Neural cell (in vitro differentiated cells): ENCODE measurements around the gene CLEC16A.

ENCODE experiments used
- EP300 ChIP-seq: fragments of 450-650 bp; conservative IDR thresholded peaks from 2 replicates; pipeline ENCODE4 v1.6.1; 2014; ENCODE audit warnings: antibody characterized with exemption, mild to moderate bottlenecking, moderate library complexity; ENCODE audit not compliant: poor library complexity, severe bottlenecking
- EZH2 ChIP-seq: fragments of 200-600, 300-800 bp; shearing (Covaris generic), sonication (generic); IDR thresholded peaks from 2 replicates; pipeline ENCODE4 v1.6.1; 2014; ENCODE audit warnings: antibody characterized with exemption, low read length, borderline replicate concordance, mild to moderate bottlenecking; ENCODE audit not compliant: insufficient read depth, poor library complexity, severe bottlenecking
- MXI1 ChIP-seq: fragments of 450-650 bp; conservative IDR thresholded peaks from 2 replicates; pipeline ENCODE4 v1.6.1; 2014; ENCODE audit warnings: antibody characterized with exemption, mild to moderate bottlenecking; ENCODE audit not compliant: poor library complexity, severe bottlenecking
- POLR2AphosphoS5 ChIP-seq: IDR thresholded peaks from 2 replicates; pipeline ENCODE4 v1.6.1; 2012
- RAD21 ChIP-seq: fragments of 450-650 bp; conservative IDR thresholded peaks from 2 replicates; pipeline ENCODE4 v1.6.1; 2014; ENCODE audit warnings: antibody characterized with exemption, mild to moderate bottlenecking, moderate library complexity
- TAF1 ChIP-seq: IDR thresholded peaks from 2 replicates; pipeline ENCODE4 v1.6.1; 2012; ENCODE audit warnings: low read depth
- TF ChIP-seq, protein P1 (sequence below): fragments of 450-650 bp; IDR thresholded peaks from 2 replicates; pipeline ENCODE4 v1.5.1; 2014; ENCODE audit warnings: antibody characterized with exemption, mild to moderate bottlenecking, moderate library complexity; ENCODE audit not compliant: poor library complexity, severe bottlenecking

GRCh38 chr16:10964891-10965326, 20.5 kb downstream of the CLEC16A start:
- TF ChIP-seq, protein P1, sequence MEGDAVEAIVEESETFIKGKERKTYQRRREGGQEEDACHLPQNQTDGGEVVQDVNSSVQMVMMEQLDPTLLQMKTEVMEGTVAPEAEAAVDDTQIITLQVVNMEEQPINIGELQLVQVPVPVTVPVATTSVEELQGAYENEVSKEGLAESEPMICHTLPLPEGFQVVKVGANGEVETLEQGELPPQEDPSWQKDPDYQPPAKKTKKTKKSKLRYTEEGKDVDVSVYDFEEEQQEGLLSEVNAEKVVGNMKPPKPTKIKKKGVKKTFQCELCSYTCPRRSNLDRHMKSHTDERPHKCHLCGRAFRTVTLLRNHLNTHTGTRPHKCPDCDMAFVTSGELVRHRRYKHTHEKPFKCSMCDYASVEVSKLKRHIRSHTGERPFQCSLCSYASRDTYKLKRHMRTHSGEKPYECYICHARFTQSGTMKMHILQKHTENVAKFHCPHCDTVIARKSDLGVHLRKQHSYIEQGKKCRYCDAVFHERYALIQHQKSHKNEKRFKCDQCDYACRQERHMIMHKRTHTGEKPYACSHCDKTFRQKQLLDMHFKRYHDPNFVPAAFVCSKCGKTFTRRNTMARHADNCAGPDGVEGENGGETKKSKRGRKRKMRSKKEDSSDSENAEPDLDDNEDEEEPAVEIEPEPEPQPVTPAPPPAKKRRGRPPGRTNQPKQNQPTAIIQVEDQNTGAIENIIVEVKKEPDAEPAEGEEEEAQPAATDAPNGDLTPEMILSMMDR = no peak
- TF ChIP-seq RAD21 (no peak), EP300 (no peak), POLR2AphosphoS5 (no peak), TAF1 (no peak), EZH2 (no peak), MXI1 (no peak)
